GM23248 (cell line): Measurements from ENCODE around the gene NFIX. TPM values are rescaled to one million over a fixed set of nuclear protein-coding genes. Genes with fewer than 3 reads are reported as not detected.

Source experiments
- DNase-seq: peaks from one replicate; pipeline ENCODE4 v3.0.0-alpha.2; 2015
- H2AFZ ChIP-seq: fragments of 200-600 bp; sonication (generic); 2 replicates; pipeline ENCODE4 v1.6.1; 2016; ENCODE audit warnings: antibody characterized with exemption
- H3F3A ChIP-seq: fragments of 200-600 bp; sonication (generic); 2 replicates; pipeline ENCODE4 v1.6.1; 2016; ENCODE audit warnings: mild to moderate bottlenecking, antibody characterized with exemption, mixed run types; ENCODE audit not compliant: insufficient read depth
- H3K27ac ChIP-seq: fragments of 200-600 bp; sonication (generic); 2 replicates; pipeline ENCODE4 v1.5.1; 2016; ENCODE audit warnings: mild to moderate bottlenecking
- H3K27me3 ChIP-seq: fragments of 200-600 bp; sonication (generic); replicated peaks from 2 replicates; pipeline ENCODE4 v1.6.1; 2016; ENCODE audit warnings: mild to moderate bottlenecking; ENCODE audit not compliant: insufficient read depth
- H3K36me3 ChIP-seq: fragments of 200-600 bp; sonication (generic); 2 replicates; pipeline ENCODE4 v1.6.1; 2016; ENCODE audit warnings: low read depth, mild to moderate bottlenecking
- H3K4me1 ChIP-seq: fragments of 200-600 bp; sonication (generic); 2 replicates; pipeline ENCODE4 v1.6.1; 2016; ENCODE audit warnings: mild to moderate bottlenecking; ENCODE audit not compliant: insufficient read depth
- H3K4me2 ChIP-seq: fragments of 200-600 bp; sonication (generic); one replicate; pipeline ENCODE4 v1.6.1; 2016; ENCODE audit warnings: mild to moderate bottlenecking; ENCODE audit not compliant: unreplicated experiment
- H3K4me3 ChIP-seq: fragments of 200-600 bp; sonication (generic); 2 replicates; pipeline ENCODE4 v1.5.1; 2016; ENCODE audit warnings: mild to moderate bottlenecking
- H3K79me2 ChIP-seq: fragments of 200-600 bp; sonication (generic); 2 replicates; pipeline ENCODE4 v1.6.1; 2016; ENCODE audit warnings: mild to moderate bottlenecking; ENCODE audit not compliant: insufficient read depth
- H3K9ac ChIP-seq: fragments of 200-600 bp; sonication (generic); 2 replicates; pipeline ENCODE4 v1.6.1; 2016; ENCODE audit warnings: mild to moderate bottlenecking
- H3K9me2 ChIP-seq: fragments of 200-600 bp; sonication (generic); 2 replicates; pipeline ENCODE4 v1.6.1; 2016; ENCODE audit warnings: mixed run types, mild to moderate bottlenecking, moderate library complexity; ENCODE audit not compliant: insufficient read depth
- H3K9me3 ChIP-seq: fragments of 200-600 bp; sonication (generic); one replicate; pipeline ENCODE4 v1.6.1; 2017; ENCODE audit warnings: low read depth
- H4K20me1 ChIP-seq: fragments of 200-600 bp; sonication (generic); 2 replicates; pipeline ENCODE4 v1.6.0; 2016; ENCODE audit not compliant: insufficient read depth
- EZH2 ChIP-seq: fragments of 200-600 bp; sonication (generic); IDR thresholded peaks from 2 replicates; pipeline ENCODE4 v1.6.1; 2018; ENCODE audit warnings: antibody characterized with exemption, mild to moderate bottlenecking; ENCODE audit not compliant: insufficient read depth, poor library complexity, severe bottlenecking
- EZH2phosphoT487 ChIP-seq: fragments of 200-600 bp; sonication (generic); IDR thresholded peaks from 2 replicates; pipeline ENCODE4 v1.6.1; 2018; ENCODE audit warnings: antibody characterized with exemption, moderate library complexity, mild to moderate bottlenecking, low read depth; ENCODE audit not compliant: insufficient read depth
- WGBS, 2 experiments: methylation state at CpG; one replicate each; pipeline ENCODE4 v1.1.6; 2015 to 2017; ENCODE audit warnings: low lambda C conversion rate in 2 of 2, low coverage in 1 of 2; ENCODE audit errors: missing lambda C conversion rate in 2 of 2; 5-methylcytosine and 5-hydroxymethylcytosine counted together
- in situ Hi-C: fragments of 300-500 bp; cut with MboI; formaldehyde crosslinking; loops from 2 replicates; pipeline ENCODE4 v1.15.0; 2020
- polyA plus RNA-seq: library from polyadenylated mRNA; unstranded; fragments of >200 nt; fragmentation: Nextera tagmentation; extraction: Ambion mirVana; gene quantifications from 2 replicates; pipeline ENCODE4 v1.2.1, GENCODE V29; 2016
- total RNA-seq: library from RNA; depleted of rRNA; stranded (reverse); fragments of >200 nt; shearing (Covaris generic); gene quantifications from 2 replicates; pipeline ENCODE4 v1.2.3, GENCODE V29; 2014

Gene NFIX
- total and polyA plus RNA-seq, 2 experiments from 2014 or later: 60.8 to 71.0 TPM

GRCh38 chr19:13024126-13024950, 29.1 kb downstream of the NFIX start:
- H3K4me3 ChIP-seq: peak overlapping the region; percentile 85

GRCh38 chr19:13024951-13025697, 29.8 kb downstream of the NFIX start:
- Histone ChIP-seq H4K20me1 (no peaks in the 10 kb centered on the region), H3K9me3 (no peaks in the 10 kb centered on the region), H3K27me3 (no peaks in the 10 kb centered on the region), H3K4me1 (peaks cover 55% of the 10 kb centered on the region), H3K4me3 (peak overlapping the region; percentile 85), H3K4me2 (peak overlapping the region; percentile 96), H2AFZ (no peak overlapping the region), H3K36me3 (0 out of 2 replicates have a peak, but pooled peaks cover 3% of the 10 kb centered on the region), H3K27ac (peak overlapping the region; percentile 99), H3K9ac (peak overlapping the region; percentile 98), H3F3A (peaks cover 57% of the 10 kb centered on the region), H3K79me2 (peaks cover 94% of the 10 kb centered on the region), H3K9me2 (no peaks in the 10 kb centered on the region)
- WGBS, 2 experiments: 2% methylated on average over 48 of the region's 48 CpGs
- TF ChIP-seq EZH2: no peak
- TF ChIP-seq EZH2phosphoT487: no peak
- DNase-seq: peak; percentile 56
- in situ Hi-C loops: no loop called here

More at GRCh38 chr19:13024126-13024950, 29.1 kb downstream of the NFIX start:
- Histone ChIP-seq H3K27ac (peak overlapping the region; percentile 99), H3K4me1 (peaks cover 55% of the 10 kb centered on the region), H3K27me3 (no peaks in the 10 kb centered on the region), H2AFZ (no peak overlapping the region), H4K20me1 (no peaks in the 10 kb centered on the region), H3K4me2 (peak overlapping the region; percentile 96), H3K36me3 (0 out of 2 replicates have a peak, but pooled peaks cover 3% of the 10 kb centered on the region), H3F3A (peaks cover 60% of the 10 kb centered on the region), H3K79me2 (peaks cover 94% of the 10 kb centered on the region), H3K9me3 (no peaks in the 10 kb centered on the region), H3K9ac (peak overlapping the region; percentile 98), H3K9me2 (no peaks in the 10 kb centered on the region)
- DNase-seq: peak; percentile 72
- in situ Hi-C loops: no loop called here
- TF ChIP-seq EZH2: no peak
- TF ChIP-seq EZH2phosphoT487: no peak
- 1% methylated on average over 33 to 37 of the region's 37 CpGs for WGBS, 2 experiments

GRCh38 chr19:13025819-13026456, 30.7 kb downstream of the NFIX start:
- H3K79me2 ChIP-seq: peaks cover 94% of the 10 kb centered on the region
- H2AFZ ChIP-seq: no peak overlapping the region
- peak overlapping the region; percentile 85 for H3K4me3 ChIP-seq
- TF ChIP-seq EZH2phosphoT487 (no peak), EZH2 (no peak)
- H3F3A ChIP-seq: peaks cover 57% of the 10 kb centered on the region
- no peak for DNase-seq
- H3K4me1 ChIP-seq: peaks cover 55% of the 10 kb centered on the region
- H3K27ac ChIP-seq: peak overlapping the region; percentile 99
- H3K27me3 ChIP-seq: no peaks in the 10 kb centered on the region
- H3K36me3 ChIP-seq: 0 out of 2 replicates have a peak, but pooled peaks cover 3% of the 10 kb centered on the region
- no peaks in the 10 kb centered on the region for H3K9me3 ChIP-seq
- peak overlapping the region; percentile 98 for H3K9ac ChIP-seq
- no peaks in the 10 kb centered on the region for H4K20me1 ChIP-seq
- 4 to 8% methylated on average over 7 of the region's 7 CpGs for WGBS, 2 experiments
- in situ Hi-C loops: no loop called here
- no peaks in the 10 kb centered on the region for H3K9me2 ChIP-seq
- peak overlapping the region; percentile 96 for H3K4me2 ChIP-seq
